T-helper 22 cell (primary cell): ENCODE measurements around the gene KRTAP4-1.
"Not testable (repeated sequence)": the region's sequence is repeated elsewhere in the genome, so short reads cannot be mapped to it uniquely, and the experiment has no call there.

Source experiments
- DNase-seq: peaks from one replicate; pipeline ENCODE4 v3.0.0-alpha.2; 2020; ENCODE audit warnings: low read depth

Gene KRTAP4-1

DNA sequence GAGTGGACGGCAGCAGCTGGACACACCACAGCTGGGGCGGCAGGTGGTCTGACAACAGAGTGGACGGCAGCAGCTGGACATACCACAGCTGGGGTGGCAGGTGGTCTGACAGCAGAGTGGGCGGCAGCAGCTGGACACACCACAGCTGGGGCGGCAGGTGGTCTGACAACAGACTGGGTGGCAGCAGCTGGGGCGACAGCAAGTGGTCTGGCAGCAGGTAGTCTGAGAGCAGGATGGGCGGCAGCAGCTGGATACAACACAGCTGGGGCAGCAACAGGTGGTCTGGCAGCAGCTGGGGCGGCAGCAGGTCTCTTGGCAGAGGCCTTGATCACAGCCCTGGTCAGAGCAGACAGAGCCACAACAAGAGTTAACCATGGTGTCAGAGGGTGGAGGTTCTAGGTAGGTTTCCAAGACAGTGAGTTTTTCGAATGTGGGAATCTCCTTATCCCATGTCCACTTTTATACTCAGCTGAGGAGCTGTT lies at the start of gene KRTAP4-1:
TSS of gene KRTAP4-1 (minus strand) at position 432 of the 482 bp plus-strand sequence. CDS start at position 375, 57 bp downstream.
- DNase-seq, result no peak

GRCh38 chr17:41232399-41233105 lies 47.8 kb upstream of the KRTAP4-1 start, which contains the start of gene KRTAP9-3:
Gene KRTAP9-3, plus strand, starts transcription at chr17:41232449. Its CDS starts 53 bp downstream, at chr17:41232502.
- DNase-seq, result not testable (repeated sequence)

DNA sequence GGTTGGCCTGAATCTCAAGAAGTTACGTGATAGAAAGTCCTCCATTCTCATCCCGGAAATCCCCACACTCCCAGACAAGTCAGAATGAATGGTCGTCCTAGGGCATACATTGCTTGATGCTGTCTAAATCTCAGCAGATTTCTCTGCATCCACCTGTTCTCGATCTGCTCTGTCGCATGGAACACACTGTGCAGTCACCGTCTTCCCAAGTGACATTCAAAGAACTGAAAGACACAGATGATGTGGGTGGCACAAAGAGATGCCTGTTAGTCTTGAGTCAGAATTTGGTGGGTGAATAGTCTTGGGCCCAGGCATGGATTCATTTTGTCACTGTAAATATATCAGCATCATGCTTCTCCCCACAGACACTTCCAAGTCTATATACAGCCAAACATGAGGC lies 47.0 kb upstream of the KRTAP4-1 start:
- DNase-seq, result no peak

DNA sequence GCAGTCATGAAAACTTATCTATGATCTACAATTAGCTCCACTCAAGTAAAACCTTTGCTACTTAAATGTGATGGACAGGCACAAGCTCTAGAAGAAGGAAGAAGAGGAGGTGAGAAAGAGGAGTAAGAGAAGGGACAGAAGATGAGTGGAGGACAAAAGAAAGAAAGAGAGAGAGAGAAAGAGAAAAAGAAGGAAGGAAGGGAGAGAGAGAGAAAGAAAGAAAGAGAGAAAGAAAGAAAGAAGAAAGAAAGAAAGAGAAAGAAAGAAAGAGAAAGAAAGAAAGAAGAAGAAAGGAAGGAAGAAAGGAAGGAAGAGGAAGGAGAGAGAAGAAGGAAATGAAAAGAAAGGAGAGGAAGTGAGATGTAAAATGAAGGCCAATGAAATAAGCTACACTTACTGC lies 45.4 kb upstream of the KRTAP4-1 start:
- DNase-seq, result no peak

GRCh38 chr17:41226598-41227095 lies 41.9 kb upstream of the KRTAP4-1 start, which contains the start of gene KRTAP9-2:
Gene KRTAP9-2, plus strand, starts transcription at chr17:41226648. Its CDS starts 7 bp downstream, at chr17:41226655.
- DNase-seq, result not testable (repeated sequence)

DNA sequence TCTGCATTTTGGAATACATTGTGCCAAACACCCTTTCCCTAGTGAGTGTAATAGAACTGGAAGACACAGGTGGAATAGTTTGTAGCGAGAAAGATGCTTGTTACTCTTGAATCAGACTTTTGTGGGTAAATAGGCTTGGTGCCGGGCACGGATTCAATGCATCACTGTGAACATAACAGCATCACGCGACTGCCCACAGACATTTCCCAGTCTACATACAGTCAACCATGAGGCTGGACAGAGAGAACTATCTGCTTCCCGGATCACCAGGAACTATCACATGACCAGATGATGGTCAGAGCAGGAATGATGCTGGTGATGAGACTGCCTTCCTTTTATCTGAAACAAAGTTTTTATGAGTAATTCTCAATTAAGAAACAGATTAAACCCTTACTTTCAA lies 41.3 kb upstream of the KRTAP4-1 start:
- DNase-seq, result no peak

- DNase-seq, result no peak
Observed at GRCh38 chr17:41223821-41224220, 39.1 kb upstream of the KRTAP4-1 start.

GRCh38 chr17:41215681-41216080 lies 31.0 kb upstream of the KRTAP4-1 start:
- DNase-seq, result no peak

DNA sequence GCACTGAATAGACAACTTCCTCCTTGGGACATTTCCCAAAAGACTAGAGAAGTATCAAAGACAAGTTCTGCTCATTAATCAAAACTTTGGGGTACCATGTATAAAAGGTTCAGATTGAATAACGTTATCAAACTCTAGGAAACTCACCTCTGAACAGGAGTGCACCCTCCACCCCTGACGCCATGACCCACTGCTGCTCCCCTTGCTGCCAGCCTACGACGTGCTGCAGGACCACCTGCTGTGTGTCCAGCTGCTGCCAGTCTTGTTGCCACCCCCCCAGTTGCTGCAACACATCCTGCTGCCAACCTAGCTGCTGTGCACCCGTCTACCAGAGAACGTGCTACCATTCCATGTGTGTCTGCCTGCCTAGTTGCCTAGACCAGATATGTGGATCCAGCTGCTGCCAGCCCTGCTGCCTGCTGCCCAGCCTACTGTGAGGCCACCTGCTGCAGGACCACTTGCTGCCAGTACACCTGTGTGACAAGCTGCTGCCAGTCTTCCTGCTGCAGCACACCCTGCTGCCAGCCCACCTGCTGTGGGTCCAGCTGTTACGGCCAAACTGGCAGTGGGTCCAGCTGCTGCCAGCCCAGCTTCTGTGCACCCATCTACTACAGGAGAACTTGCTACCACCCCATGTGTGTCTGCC lies 27.9 kb upstream of the KRTAP4-1 start:
- DNase-seq, result no peak

- no peak for DNase-seq
Observed at GRCh38 chr17:41211845-41212466, 27.2 kb upstream of the KRTAP4-1 start.

DNA sequence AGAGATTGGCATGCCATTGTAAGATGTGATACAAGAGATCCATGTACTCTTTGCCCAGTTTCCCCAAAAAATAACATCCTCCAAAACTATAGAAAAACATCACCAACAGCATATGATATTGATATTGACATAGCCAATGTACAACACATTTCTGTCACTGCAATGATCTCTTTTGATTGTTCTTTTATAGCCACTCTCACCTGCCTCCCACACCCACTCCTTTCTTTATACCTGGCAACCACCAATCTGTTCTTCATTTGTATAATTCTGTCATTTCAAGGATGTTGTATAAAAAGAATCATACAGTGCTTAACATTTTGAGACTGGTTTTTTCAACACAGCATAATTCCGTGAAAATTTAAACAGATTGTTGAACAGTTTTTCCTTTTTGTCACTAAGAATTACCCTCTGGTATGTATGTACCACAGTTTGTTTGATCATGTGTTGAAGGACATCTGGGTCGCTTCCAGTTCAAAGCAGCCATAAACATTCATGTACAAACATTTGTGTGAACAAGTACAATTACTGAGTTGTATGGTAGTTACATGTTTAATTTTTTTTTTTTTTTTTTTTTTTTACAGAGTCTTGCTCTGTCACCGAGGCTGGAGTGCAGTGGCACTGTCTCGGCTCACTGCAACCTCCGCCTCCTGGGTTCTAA lies 14.8 kb upstream of the KRTAP4-1 start:
- no peak for DNase-seq

DNA sequence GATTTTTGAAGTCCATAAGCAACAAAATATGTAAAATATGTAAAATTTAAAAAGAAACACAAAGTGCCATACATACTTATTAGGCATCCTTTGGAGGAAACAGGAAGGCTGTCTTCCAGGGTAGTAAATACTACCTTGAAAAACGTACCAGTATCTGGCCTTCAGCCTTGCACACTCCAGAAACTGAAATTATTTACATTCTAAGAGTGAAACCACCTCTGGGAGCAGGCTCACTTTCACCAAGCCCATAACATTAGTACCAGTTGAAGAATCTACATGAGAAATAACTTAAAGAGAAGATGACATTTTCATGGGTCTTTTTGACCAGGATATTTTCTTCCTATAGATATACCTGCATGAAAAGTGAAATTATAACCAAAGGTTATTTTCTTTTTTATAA lies 11.4 kb upstream of the KRTAP4-1 start:
- no peak for DNase-seq

- no peak for DNase-seq
Observed at GRCh38 chr17:41190328-41190727, 5.6 kb upstream of the KRTAP4-1 start.

DNA sequence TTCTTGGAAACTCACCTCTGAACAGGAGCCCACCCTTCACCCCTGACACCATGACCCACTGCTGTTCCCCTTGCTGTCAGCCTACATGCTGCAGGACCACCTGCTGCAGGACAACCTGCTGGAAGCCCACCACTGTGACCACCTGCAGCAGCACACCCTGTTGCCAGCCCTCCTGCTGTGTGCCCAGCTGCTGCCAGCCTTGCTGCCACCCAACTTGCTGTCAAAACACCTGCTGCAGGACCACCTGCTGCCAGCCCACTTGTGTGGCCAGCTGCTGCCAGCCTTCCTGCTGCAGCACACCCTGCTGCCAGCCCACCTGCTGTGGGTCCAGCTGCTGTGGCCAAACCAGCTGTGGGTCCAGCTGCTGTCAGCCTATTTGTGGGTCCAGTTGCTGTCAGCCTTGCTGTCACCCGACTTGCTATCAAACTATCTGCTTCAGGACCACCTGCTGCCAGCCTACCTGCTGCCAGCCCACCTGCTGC lies 5.2 kb upstream of the KRTAP4-1 start, which contains the start of gene KRTAP9-1:
TSS of gene KRTAP9-1 (plus strand) at position 51 of the 482 bp plus-strand sequence. CDS start at position 51, 0 bp downstream.
- DNase-seq, result not testable (repeated sequence)

DNA sequence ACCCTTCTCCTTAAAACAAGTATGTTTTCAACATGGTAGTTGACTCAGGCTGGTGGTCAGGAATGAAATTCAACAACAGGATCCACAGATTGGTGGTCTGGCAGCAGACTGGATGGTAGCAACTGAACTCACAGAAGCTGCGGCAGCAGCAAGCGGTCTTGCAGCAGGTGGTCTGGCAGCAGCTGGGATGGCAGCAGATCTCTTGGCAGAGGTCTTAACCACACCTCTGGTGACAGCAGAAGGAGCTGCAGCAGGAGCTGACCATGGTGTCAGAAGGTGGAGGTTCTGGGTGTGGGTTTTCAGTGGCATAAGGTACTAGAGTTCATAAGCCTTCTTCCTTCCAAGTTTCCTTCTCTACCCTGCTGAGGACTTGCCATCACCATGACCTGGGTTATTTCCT lies 2.2 kb upstream of the KRTAP4-1 start:
- no peak for DNase-seq

- DNase-seq, result no peak
Observed at GRCh38 chr17:41185001-41185400, 290 bp upstream of the KRTAP4-1 start.

DNA sequence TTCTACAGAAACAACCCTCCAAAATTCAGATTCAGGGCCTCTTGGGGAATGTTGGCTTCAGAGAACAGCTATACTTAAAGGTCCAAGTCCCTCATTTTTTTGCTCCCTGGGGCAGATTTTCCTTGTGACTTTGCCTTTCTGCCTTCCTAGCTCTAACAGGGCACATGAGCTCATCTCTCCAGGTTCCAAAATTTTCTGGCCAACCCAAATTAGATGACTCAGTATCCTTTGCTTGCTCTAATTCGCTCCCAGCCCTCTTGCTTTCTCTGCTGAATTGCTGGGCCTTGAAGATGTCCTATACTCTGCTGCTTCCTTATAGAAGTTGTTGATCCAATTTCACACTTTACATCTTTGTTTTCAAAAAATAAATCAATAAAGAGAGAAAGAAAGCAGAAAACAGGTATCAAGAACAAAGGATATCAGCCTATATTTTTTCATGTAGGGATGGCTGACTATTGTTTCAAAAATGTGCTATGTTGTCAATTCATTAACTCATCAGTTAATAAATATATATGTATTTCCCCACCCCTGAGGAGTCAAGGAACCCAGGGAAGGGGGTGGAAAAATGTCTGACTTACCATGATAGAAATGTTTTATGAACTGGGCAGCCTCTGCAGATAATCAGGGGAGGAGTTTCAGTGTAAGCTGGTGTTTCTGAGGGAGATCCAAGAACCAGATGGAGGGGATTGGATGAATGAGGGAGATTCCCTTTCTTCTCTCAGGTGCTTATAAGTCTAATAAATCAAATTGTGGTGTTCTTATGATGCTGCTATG lies 5.7 kb downstream of the KRTAP4-1 start:
- DNase-seq, result no peak

DNA sequence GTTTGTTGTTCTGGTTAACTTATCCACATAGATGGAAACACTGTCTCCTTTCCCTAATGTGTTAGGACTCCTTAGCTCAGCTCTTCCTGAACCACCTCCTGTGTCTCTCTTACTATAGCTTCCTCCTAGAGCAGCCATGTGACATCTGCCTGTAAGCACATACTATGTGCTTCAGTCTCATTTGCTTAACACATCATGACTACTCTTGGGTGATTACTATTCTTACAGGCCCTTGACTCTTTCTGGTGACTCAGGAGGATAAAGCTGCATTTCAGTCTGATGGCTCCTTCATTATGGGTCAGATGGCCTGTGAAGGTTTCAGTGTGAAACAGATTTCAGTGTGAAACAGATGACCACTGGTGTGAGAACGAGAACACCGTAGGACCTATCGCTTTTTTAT lies 6.4 kb downstream of the KRTAP4-1 start:
- DNase-seq, result no peak

DNA sequence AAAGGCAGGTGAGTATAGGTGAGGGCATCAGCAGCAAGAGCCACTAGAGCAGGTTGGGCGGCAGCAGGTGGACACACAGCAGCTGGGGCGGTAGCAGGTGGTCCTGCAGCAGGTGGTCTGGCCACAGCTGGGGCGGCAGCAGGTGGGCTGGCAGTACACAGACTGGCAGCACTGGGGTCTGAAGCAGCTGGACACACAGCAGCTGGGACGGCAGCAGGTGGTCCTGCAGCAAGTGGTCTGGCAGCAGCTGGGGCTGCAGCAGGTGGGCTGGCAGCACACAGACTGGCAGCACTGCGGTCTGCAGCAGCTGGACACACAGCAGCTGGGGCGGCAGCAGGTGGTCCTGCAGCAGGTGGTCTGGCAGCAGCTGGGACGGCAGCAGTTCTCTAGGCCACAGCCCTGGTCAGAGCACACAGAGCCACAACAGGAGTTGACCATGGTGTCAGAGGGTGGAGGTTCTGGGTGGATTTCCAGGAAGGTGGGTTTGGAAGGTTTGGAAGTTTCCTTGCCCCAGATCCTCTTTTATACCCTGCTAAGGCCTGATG lies 6.9 kb downstream of the KRTAP4-1 start, which contains the start of gene KRTAP4-2:
TSS of gene KRTAP4-2 (minus strand) at position 495 of the 545 bp plus-strand sequence. CDS start at position 438, 57 bp downstream.
- DNase-seq, result no peak

- no peak for DNase-seq
Observed at GRCh38 chr17:41176744-41177387, 7.8 kb downstream of the KRTAP4-1 start.
